ENCODE measurements around the gene APBA1. TPM values are rescaled to one million over a fixed set of nuclear protein-coding genes. Genes with fewer than 3 reads are reported as not detected.

APBA1 gene
- total and polyA plus RNA-seq, 9 of the 15 experiments (the other 6 are each of a cell fraction or from before 2014, with no cell fraction given), result 0.01 to 0.02 TPM; not detected in 7

DNA sequence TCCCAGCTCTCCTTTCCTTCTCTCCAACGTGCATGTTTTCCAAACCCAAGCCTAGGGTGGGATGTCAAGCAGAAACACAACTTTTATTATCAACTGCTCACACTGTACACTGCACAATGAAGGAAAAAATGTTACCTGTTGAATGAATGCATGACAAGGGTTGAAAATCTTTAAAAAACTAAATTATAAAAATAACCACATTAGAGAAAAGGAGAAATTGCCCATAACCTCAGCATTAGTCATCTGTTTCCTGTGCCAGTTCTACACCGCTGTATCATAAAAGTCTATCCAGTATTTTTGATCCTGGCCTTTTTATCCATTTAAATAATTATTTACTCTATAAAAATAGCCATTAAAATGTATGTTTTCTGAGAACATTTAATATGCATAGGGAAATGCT, 101.1 kb downstream of the APBA1 start:
- no peaks in the 10 kb centered on the region for H3K79me2 ChIP-seq (ENCODE audit: control insufficient read depth, insufficient read depth, low read length)
- H3K36me3 ChIP-seq (ENCODE audit: control insufficient read depth, insufficient read depth, low read length), result no peaks in the 10 kb centered on the region
- H3K4me2 ChIP-seq (ENCODE audit: insufficient read depth, low read length), result no peak overlapping the region
- H3K27me3 ChIP-seq (ENCODE audit: control insufficient read depth in 2 of 2, insufficient read depth in 2 of 2, low read length in 2 of 2), result no peaks in the 10 kb centered on the region
- in situ Hi-C loops (cut with MboI) (no loop called here), intact Hi-C loops (cut with micrococcal nuclease) (no loop called here)
- no peak for ATAC-seq
- no peaks in the 10 kb centered on the region for H3K9me3 ChIP-seq (replicated peaks; ENCODE audit: control insufficient read depth, insufficient read depth, low read depth, low read length)
- no peak overlapping the region for H2AFZ ChIP-seq (ENCODE audit: low read depth, low read length)
- POLR2A ChIA-PET, result no interaction called here
- H3K9me1 ChIP-seq (ENCODE audit: control insufficient read depth, insufficient read depth, low read length), result no peaks in the 10 kb centered on the region
- no peaks in the 10 kb centered on the region for H4K20me1 ChIP-seq (replicated peaks; ENCODE audit: control insufficient read depth, insufficient read depth, low read length)
- DNase-seq (ENCODE audit: extremely low read depth in 1 of 4, low spot score in 3 of 4), result no peak
- no peaks in the 10 kb centered on the region for H3K4me1 ChIP-seq (replicated peaks in 1 of 2; ENCODE audit: control insufficient read depth in 2 of 2, insufficient read depth in 2 of 2, low read length in 2 of 2)
- no peak overlapping the region for H3K9ac ChIP-seq (ENCODE audit: insufficient read depth in 1 of 2, low read depth in 2 of 2, low read length in 2 of 2)
- 0% methylated on average over 2 of the region's 2 CpGs for WGBS (ENCODE audit: insufficient coverage, low coverage, missing lambda C conversion rate)
- no peak for FAIRE-seq
- CTCF ChIA-PET (ENCODE audit: low intra/inter-chr PET ratio), result no interaction called here
- BruUV-seq (replicated peaks), result no TSS peak
- H3K4me3 ChIP-seq, result no peak overlapping the region
- no peak overlapping the region for H3K27ac ChIP-seq (ENCODE audit: extremely low read depth, low read depth, low read length)
- no peak for TF ChIP-seq HDAC1 (IDR thresholded peaks at IDR 0.05)
- TF ChIP-seq MCM2 (IDR thresholded peaks at IDR 0.05; ENCODE audit: low read depth), result no peak
- no peak for TF ChIP-seq GABPB1 (CRISPR knock-in tag; IDR thresholded peaks at IDR 0.05)
- TF ChIP-seq TARDBP (IDR thresholded peaks at IDR 0.05), result no peak
- TF ChIP-seq ZNF197 (CRISPR knock-in tag; IDR thresholded peaks at IDR 0.05; ENCODE audit: low read depth), result no peak
- no peak for TF ChIP-seq TCFL5 (CRISPR knock-in tag; conservative IDR thresholded peaks at IDR 0.05)
- TF ChIP-seq, protein P1, sequence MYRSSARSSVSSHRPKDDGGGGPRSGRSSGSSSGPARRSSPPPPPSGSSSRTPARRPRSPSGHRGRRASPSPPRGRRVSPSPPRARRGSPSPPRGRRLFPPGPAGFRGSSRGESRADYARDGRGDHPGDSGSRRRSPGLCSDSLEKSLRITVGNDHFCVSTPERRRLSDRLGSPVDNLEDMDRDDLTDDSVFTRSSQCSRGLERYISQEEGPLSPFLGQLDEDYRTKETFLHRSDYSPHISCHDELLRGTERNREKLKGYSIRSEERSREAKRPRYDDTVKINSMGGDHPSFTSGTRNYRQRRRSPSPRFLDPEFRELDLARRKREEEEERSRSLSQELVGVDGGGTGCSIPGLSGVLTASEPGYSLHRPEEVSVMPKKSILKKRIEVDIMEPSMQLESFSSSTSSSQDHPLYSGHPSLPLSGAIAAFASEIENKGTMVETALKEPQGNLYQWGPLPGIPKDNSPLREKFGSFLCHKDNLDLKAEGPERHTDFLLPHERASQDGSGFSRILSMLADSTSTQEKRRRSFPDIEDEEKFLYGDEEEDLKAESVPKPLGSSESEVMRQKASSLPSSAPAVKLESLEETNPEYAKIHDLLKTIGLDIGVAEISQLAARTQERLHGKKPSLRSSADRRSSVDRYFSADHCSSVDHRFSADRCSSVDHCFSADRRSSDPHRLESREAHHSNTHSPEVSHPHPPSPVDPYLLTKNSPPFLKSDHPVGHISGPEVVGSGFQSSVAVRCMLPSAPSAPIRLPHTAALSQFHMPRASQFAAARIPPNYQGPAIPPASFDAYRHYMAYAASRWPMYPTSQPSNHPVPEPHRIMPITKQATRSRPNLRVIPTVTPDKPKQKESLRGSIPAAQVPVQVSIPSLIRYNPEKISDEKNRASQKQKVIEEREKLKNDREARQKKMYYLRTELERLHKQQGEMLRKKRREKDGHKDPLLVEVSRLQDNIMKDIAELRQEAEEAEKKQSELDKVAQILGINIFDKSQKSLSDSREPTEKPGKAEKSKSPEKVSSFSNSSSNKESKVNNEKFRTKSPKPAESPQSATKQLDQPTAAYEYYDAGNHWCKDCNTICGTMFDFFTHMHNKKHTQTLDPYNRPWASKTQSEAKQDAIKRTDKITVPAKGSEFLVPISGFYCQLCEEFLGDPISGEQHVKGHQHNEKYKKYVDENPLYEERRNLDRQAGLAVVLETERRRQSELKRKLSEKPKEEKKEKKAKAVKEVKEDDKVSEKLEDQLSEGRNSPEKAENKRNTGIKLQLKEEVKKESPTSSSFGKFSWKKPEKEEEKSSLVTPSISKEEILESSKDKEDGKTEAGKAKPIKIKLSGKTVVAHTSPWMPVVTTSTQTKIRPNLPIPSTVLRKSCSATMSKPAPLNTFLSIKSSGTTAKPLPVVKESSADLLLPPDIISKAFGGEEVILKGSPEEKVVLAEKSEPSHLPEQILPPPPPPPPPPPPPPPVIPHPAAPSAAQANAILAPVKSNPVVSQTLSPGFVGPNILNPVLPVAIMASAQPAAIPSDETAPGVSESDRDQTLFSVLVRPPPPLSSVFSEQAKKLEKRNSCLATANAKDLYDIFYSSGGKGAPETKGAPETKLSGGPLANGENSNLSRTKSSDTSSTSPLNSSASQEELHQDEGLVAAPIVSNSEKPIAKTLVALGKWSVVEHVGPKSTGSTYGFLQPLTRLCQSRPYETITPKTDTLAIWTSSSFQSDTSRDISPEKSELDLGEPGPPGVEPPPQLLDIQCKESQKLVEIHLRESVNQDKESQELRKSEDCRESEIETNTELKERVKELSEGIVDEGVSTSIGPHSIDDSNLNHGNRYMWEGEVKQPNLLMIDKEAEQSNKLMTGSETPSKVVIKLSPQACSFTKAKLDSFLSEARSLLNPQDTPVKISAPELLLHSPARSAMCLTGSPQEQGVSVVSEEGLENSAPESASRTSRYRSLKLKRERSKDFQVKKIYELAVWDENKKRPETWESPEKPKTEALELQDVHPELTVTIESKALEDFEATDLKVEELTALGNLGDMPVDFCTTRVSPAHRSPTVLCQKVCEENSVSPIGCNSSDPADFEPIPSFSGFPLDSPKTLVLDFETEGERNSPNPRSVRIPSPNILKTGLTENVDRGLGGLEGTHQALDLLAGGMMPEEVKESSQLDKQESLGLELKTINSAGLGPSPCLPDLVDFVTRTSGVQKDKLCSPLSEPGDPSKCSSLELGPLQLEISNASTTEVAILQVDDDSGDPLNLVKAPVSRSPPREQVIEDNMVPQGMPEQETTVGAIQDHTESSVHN (IDR thresholded peaks at IDR 0.05; ENCODE audit: borderline replicate concordance in 1 of 2, low read depth in 1 of 2), result no peak
- TF ChIP-seq CTCF (IDR thresholded peaks at IDR 0.05 in 2 of 3, conservative IDR thresholded peaks at IDR 0.05 in 1 of 3; ENCODE audit: insufficient read depth in 2 of 3, low read depth in 1 of 3, low read length in 3 of 3), result no peak
- no peak for TF ChIP-seq CBX1 (IDR thresholded peaks at IDR 0.05; ENCODE audit: low read depth)
- TF ChIP-seq PCBP1 (IDR thresholded peaks at IDR 0.05; ENCODE audit: low read depth, low read length, poor library complexity, severe bottlenecking), result no peak
- no peak for TF ChIP-seq ESRRB (CRISPR knock-in tag; IDR thresholded peaks at IDR 0.05; ENCODE audit: borderline replicate concordance)
